CD14-positive monocyte (primary cell): Measurements from ENCODE around the gene RFC2. TPM values are rescaled to one million over a fixed set of nuclear protein-coding genes. Genes with fewer than 3 reads are reported as not detected.

Source experiments
- DNase-seq, 3 donors: peaks; one replicate each; pipeline ENCODE4 v3.0.0-alpha.2; 2011 to 2022
- H2AFZ ChIP-seq: 2 replicates; pipeline ENCODE4 v1.6.0; 2012; ENCODE audit warnings: mild to moderate bottlenecking, low read depth, low read length, inconsistent platforms; ENCODE audit not compliant: insufficient read depth, poor library complexity, severe bottlenecking
- H3K27ac ChIP-seq, 2 donors: 1 replicate in 1 of 2; 2 replicates in 1 of 2; pipeline ENCODE4 v1.5.1; 2012 to 2013; ENCODE audit warnings: low read length in 2 of 2, control low read depth in 1 of 2, inconsistent platforms in 1 of 2, low read depth in 1 of 2, mild to moderate bottlenecking in 1 of 2
- H3K27me3 ChIP-seq, 2 donors: one replicate each; pipeline versions ENCODE4 v1.6.0 to v1.6.1; 2011 to 2013; ENCODE audit warnings: low read length in 2 of 2; ENCODE audit not compliant: control insufficient read depth in 2 of 2, insufficient read depth in 2 of 2
- H3K36me3 ChIP-seq, 2 donors: replicated peaks in 1 of 2; 1 replicate in 1 of 2; 2 replicates in 1 of 2; pipeline versions ENCODE4 v1.5.1 to v1.6.1; 2012 to 2013; ENCODE audit warnings: low read length in 2 of 2, control low read depth in 1 of 2, inconsistent platforms in 1 of 2, mild to moderate bottlenecking in 1 of 2; ENCODE audit not compliant: insufficient read depth in 2 of 2, control insufficient read depth in 1 of 2
- H3K4me1 ChIP-seq, 2 donors: 1 replicate in 1 of 2; 2 replicates in 1 of 2; pipeline versions ENCODE4 v1.5.1 to v1.6.1; 2012 to 2013; ENCODE audit warnings: low read length in 2 of 2, control low read depth in 1 of 2, inconsistent platforms in 1 of 2, mild to moderate bottlenecking in 1 of 2, moderate library complexity in 1 of 2; ENCODE audit not compliant: insufficient read depth in 2 of 2, control insufficient read depth in 1 of 2
- H3K4me2 ChIP-seq: replicated peaks from 2 replicates; pipeline ENCODE3; 2012; ENCODE audit warnings: low read length, moderate library complexity, mild to moderate bottlenecking; ENCODE audit not compliant: poor library complexity, severe bottlenecking; ENCODE audit errors: extremely low read depth
- H3K4me3 ChIP-seq, 3 experiments: fragments of 200-600 bp in 1 of 3; sonication (generic) in 1 of 3; replicated peaks in 1 of 3; 1 replicate in 2 of 3; 2 replicates in 1 of 3; pipeline ENCODE4 v1.5.1; 2011 to 2013; ENCODE audit warnings: low read length in 3 of 3, mild to moderate bottlenecking in 3 of 3, control low read depth in 2 of 3, low read depth in 2 of 3, inconsistent platforms in 1 of 3, moderate library complexity in 1 of 3
- H3K79me2 ChIP-seq: 2 replicates; pipeline ENCODE4 v1.6.0; 2012; ENCODE audit warnings: mild to moderate bottlenecking, control low read depth, inconsistent platforms, low read length, moderate library complexity; ENCODE audit not compliant: insufficient read depth
- H3K9ac ChIP-seq: 2 replicates; pipeline ENCODE4 v1.6.0; 2017; ENCODE audit warnings: low read length, mild to moderate bottlenecking; ENCODE audit not compliant: insufficient read depth, poor library complexity, severe bottlenecking
- H3K9me3 ChIP-seq, 2 donors: replicated peaks in 1 of 2; 1 replicate in 1 of 2; 2 replicates in 1 of 2; pipeline versions ENCODE4 v1.5.1 to v1.6.1; 2012 to 2013; ENCODE audit warnings: low read length in 2 of 2, control low read depth in 1 of 2; ENCODE audit not compliant: control insufficient read depth in 1 of 2, insufficient read depth in 1 of 2
- H4K20me1 ChIP-seq: 2 replicates; pipeline ENCODE4 v1.6.0; 2012; ENCODE audit warnings: mild to moderate bottlenecking, low read length, control low read depth, moderate library complexity; ENCODE audit not compliant: insufficient read depth
- H3K27ac Mint-ChIP-seq, 7 donors: one replicate each; pipeline ENCODE4 v1.8.0; 2020; ENCODE audit warnings: mild to moderate bottlenecking in 7 of 7, mixed read lengths in 7 of 7, moderate library complexity in 6 of 7, inconsistent platforms in 2 of 7
- H3K27me3 Mint-ChIP-seq, 3 donors: one replicate each; pipeline ENCODE4 v1.8.0; 2021 to 2022; ENCODE audit warnings: low read depth in 3 of 3, mild to moderate bottlenecking in 3 of 3, mixed read lengths in 3 of 3, moderate library complexity in 3 of 3, inconsistent platforms in 1 of 3
- H3K36me3 Mint-ChIP-seq, 2 donors: one replicate each; pipeline ENCODE4 v1.8.0; 2020; ENCODE audit warnings: mixed read lengths in 2 of 2, inconsistent platforms in 1 of 2, mild to moderate bottlenecking in 1 of 2
- H3K4me1 Mint-ChIP-seq: one replicate; pipeline ENCODE4 v1.8.0; 2020; ENCODE audit warnings: mild to moderate bottlenecking, mixed read lengths
- H3K4me3 Mint-ChIP-seq, 2 donors: one replicate each; pipeline ENCODE4 v1.8.0; 2020; ENCODE audit warnings: mild to moderate bottlenecking in 2 of 2, mixed read lengths in 2 of 2, moderate library complexity in 1 of 2
- H3K9me3 Mint-ChIP-seq, 7 donors: one replicate each; pipeline ENCODE4 v1.8.0; 2020 to 2022; ENCODE audit warnings: mixed read lengths in 7 of 7, mild to moderate bottlenecking in 6 of 7, moderate library complexity in 6 of 7, inconsistent platforms in 2 of 7
- CTCF ChIP-seq: fragments of 200-600 bp; IDR thresholded peaks from one replicate; pipeline ENCODE4 v1.8.0; 2022; ENCODE audit warnings: antibody characterized with exemption, mild to moderate bottlenecking
- WGBS: methylation state at CpG from one replicate; pipeline ENCODE4 v1.1.5; 2013; ENCODE audit warnings: missing lambda C conversion rate; ENCODE audit not compliant: insufficient coverage; 5-methylcytosine and 5-hydroxymethylcytosine counted together
- intact Hi-C, 2 donors: fragments of 100-400 bp; cut with micrococcal nuclease; formaldehyde crosslinking; loops; one replicate each; pipeline versions ENCODE4 v1.15.0 to v1.15.1; 2023
- polyA plus RNA-seq, 3 donors: library from polyadenylated mRNA; depleted of rRNA in 1 of 3; unstranded in 2 of 3; stranded (reverse) in 1 of 3; fragments of 300-500 nt in 2 of 3; fragments of >200 nt in 1 of 3; fragmentation: Illumina TruSeq in 2 of 3; gene quantifications; 1 replicate in 2 of 3; 2 replicates in 1 of 3; pipeline ENCODE4 v1.2.3, GENCODE V29; 2012 to 2021

Gene RFC2
- polyA plus RNA-seq, 3 donors: 12.8 to 42.1 (median 33.5) TPM

- Histone ChIP-seq H3K4me3 (no peak overlapping the region), H3K4me1 (peaks cover 17 to 19% of the 10 kb centered on the region in 2 donors), H3K4me2 (no peak overlapping the region), H3K27me3 (no peaks in the 10 kb centered on the region), H4K20me1 (peaks cover under 1% of the 10 kb centered on the region), H3K79me2 (no peaks in the 10 kb centered on the region), H2AFZ (no peak overlapping the region), H3K27ac (no peak overlapping the region), H3K9me3 (no peaks in the 10 kb centered on the region), H3K9ac (no peak overlapping the region), H3K36me3 (no peaks in the 10 kb centered on the region)
- intact Hi-C loops: loop anchor here in 1 of 2 donors (5.0 to 10.0 kb wide), 2 partner anchors 78 to 220 kb away; no protein-coding TSS in a partner anchor
- Mint-ChIP-seq H3K4me3 (no peak overlapping the region), H3K27ac (no peak overlapping the region), H3K27me3 (peaks cover 2 to 13% (median 7%) of the 10 kb centered on the region in 3 donors), H3K9me3 (no peaks in the 10 kb centered on the region), H3K4me1 (peaks cover 29% of the 10 kb centered on the region), H3K36me3 (no peaks in the 10 kb centered on the region)
- WGBS: 15% methylated on average over 6 of the region's 9 CpGs
- DNase-seq: peak in 2 of 3 donors; percentile 6 to 55
- TF ChIP-seq CTCF: no peak
Measured at GRCh38 chr7:74284781-74285259, 30.6 kb upstream of the RFC2 start.

GRCh38 chr7:74283858-74284447, 29.8 kb upstream of the RFC2 start:
- no peak overlapping the region for H3K4me2 ChIP-seq
- no peak overlapping the region for H3K4me3 ChIP-seq
- Mint-ChIP-seq H3K9me3 (no peaks in the 10 kb centered on the region), H3K4me3 (no peak overlapping the region), H3K27ac (peak overlapping the region in 1 of 7 donors; percentile 69), H3K4me1 (peaks cover 34% of the 10 kb centered on the region), H3K27me3 (peaks cover 2 to 13% (median 6%) of the 10 kb centered on the region in 3 donors), H3K36me3 (no peaks in the 10 kb centered on the region)
- H3K9me3 ChIP-seq: no peaks in the 10 kb centered on the region
- no peak for TF ChIP-seq CTCF
- H3K9ac ChIP-seq: no peak overlapping the region
- peak in 1 of 3 donors; percentile 81 for DNase-seq
- intact Hi-C loops: loop anchor here in 1 of 2 donors (10.0 kb wide), 1 partner anchor 219 kb away; no protein-coding TSS in a partner anchor
- peaks cover 17 to 20% of the 10 kb centered on the region in 2 donors for H3K4me1 ChIP-seq
- no peak overlapping the region for H3K27ac ChIP-seq
- H3K79me2 ChIP-seq: no peaks in the 10 kb centered on the region
- H2AFZ ChIP-seq: no peak overlapping the region
- H4K20me1 ChIP-seq: no peaks in the 10 kb centered on the region
- no peaks in the 10 kb centered on the region for H3K36me3 ChIP-seq
- H3K27me3 ChIP-seq: no peaks in the 10 kb centered on the region
- WGBS: 51% methylated on average over 7 of the region's 9 CpGs
